Activated naive CD4-positive, alpha-beta T cell treated with anti-CD3 and anti-CD28 coated beads, Interleukin-2, amount 50 U/mL, for 24 hours (primary cell): Measurements from ENCODE around the gene CBX3.

ENCODE experiments used
- H3K27ac Mint-ChIP-seq: one replicate; pipeline ENCODE4 v1.8.0; 2021; ENCODE audit warnings: mild to moderate bottlenecking, mixed read lengths
- H3K27me3 Mint-ChIP-seq: one replicate; pipeline ENCODE4 v1.8.0; 2021; ENCODE audit warnings: mixed read lengths
- H3K36me3 Mint-ChIP-seq: one replicate; pipeline ENCODE4 v1.8.0; 2021; ENCODE audit warnings: mixed read lengths
- H3K4me1 Mint-ChIP-seq: one replicate; pipeline ENCODE4 v1.8.0; 2021; ENCODE audit warnings: mixed read lengths
- H3K4me3 Mint-ChIP-seq: one replicate; pipeline ENCODE4 v1.8.0; 2021; ENCODE audit warnings: mild to moderate bottlenecking, mixed read lengths
- H3K9me3 Mint-ChIP-seq: one replicate; pipeline ENCODE4 v1.8.0; 2021; ENCODE audit warnings: mixed read lengths

The CBX3 gene

DNA sequence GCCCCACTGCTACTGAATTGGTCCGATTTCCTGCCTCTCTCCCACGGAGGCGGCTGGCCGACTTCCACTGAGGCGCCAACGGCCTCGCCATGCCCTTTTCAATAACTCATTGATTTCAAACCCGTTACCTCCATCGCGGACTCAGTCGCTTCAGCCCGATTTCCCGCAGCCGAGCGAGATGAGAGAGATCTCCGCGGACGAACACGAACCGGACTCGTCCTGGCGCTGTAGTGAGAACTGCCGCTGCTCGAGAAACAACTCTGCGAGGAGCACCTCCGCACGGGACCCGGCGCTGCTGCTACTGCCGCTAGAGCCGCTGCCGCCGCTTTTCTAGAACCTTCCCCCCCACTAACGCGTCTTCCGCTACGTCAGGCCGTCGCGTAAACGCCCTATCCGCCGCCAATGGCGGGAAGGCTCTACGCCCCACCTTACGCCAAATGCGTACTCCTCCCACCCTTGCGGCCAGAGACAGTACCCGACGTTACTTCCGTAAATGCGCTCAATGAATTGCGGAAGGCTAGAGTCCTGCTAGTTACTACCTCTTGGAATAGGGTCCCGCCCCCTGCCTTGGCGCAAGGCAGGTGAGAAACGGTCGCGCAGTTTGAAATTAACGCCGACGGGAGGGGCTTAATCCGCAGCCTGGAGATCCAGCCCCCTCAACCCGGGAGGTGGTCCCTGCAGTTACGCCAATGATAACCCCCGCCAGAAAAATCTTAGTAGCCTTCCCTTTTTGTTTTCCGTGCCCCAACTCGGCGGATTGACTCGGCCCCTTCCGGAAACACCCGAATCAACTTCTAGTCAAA is 900 bp upstream of the CBX3 start, which contains the start of gene HNRNPA2B1:
Gene HNRNPA2B1, minus strand, starts transcription at position 303 of the 803 bp plus-strand sequence. Its CDS starts 169 bp downstream, at position 134.
- Mint-ChIP-seq H3K27me3 (no peaks in the 10 kb centered on the region), H3K36me3 (peaks cover 48% of the 10 kb centered on the region), H3K9me3 (no peaks in the 10 kb centered on the region), H3K4me3 (peak within 1 kb of the TSS; percentile 100), H3K4me1 (peaks cover 48% of the 10 kb centered on the region), H3K27ac (peak within 1 kb of the TSS; percentile 100)

DNA sequence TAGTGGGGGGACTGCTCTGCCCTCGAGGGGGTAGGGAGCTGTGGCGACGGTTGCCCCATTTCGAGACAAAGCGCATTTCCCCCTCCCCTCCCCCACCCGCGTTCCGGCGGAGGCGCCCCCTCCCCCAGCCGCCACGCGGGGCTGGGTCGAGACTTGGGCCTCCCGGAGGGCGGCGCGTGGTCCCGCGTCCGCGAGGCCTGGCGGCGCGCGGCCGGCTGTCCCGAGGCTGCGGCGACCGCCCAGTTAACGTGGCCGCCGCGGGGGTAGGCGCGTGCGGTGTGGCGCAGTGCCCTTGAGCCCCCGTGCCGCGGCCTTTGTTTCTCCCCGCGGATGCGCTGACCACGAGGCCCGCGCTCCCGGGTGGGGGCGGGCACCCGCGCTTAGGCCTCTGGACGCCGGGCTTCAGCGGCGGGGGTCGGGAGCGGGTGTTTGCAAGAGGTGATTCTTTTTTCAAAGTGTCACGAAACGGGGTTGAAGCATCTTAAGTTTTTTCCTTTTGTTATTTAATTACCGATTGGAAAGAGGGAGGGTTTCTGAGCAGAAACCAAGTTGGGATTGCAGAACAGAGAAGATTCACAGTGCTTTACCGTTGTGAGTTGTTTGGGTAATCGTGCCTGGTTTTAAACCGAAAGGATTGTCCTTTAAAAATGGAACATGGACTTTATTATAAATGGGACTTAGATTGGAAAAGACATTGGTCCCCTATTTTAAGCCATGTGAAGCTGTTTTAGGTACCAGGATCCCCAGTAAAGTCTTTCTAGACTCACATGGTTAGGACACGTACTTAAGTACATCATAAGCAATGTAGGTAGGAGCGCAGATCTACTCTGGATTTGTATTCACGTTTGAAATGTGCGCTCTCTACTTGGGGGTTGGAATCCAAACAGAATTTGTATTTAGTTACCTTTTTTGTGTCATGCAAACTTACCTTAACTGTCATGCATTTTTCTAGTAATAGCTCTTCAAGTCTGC is 760 bp downstream of the CBX3 start:
- Mint-ChIP-seq H3K36me3 (peaks cover 36% of the 10 kb centered on the region), H3K4me1 (peaks cover 45% of the 10 kb centered on the region), H3K27me3 (no peaks in the 10 kb centered on the region), H3K4me3 (peak overlapping the region; percentile 94), H3K9me3 (no peaks in the 10 kb centered on the region), H3K27ac (peak overlapping the region; percentile 92)

DNA sequence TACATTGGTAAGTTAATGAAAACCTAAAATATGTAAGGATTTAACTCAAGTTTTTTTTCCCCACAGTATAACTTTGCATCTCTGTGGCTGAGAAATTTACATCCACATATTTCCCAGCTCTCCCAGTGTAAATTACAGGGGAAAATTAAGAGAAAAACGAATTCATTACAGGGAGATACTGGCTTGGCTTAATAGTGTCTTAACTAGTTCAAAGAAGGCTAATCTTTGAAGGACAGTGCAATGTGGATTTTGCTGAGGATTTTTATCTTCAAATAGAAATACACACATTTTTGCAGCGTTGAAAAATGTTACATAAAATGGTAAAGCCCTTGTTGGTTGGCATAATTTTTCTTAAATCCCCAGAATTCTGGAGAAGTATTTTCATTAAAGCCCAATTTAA is 1.5 kb downstream of the CBX3 start:
- H3K27me3 Mint-ChIP-seq, result no peaks in the 10 kb centered on the region
- peaks cover 33% of the 10 kb centered on the region for H3K36me3 Mint-ChIP-seq
- H3K27ac Mint-ChIP-seq, result peak overlapping the region; percentile 92
- no peaks in the 10 kb centered on the region for H3K9me3 Mint-ChIP-seq
- H3K4me1 Mint-ChIP-seq, result peaks cover 45% of the 10 kb centered on the region
- H3K4me3 Mint-ChIP-seq, result peak overlapping the region; percentile 94

DNA sequence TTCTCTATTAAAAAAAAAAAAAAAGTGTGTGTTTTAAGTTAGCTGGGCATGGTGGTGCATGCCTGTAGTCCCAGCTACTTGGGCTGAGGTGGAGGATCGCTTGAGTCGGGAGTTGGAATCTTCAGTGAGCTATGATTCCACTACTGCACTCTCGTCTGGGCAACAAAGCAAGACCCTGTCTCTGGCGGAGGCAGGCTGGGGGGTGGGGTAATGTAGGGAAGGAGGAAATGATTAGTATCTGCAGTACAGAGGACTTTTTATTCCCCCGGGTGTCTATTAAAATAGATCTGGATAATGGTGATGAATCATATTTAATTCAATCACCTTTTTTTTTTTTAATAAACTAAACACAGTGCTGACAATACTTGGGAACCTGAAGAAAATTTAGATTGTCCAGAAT is 6.5 kb downstream of the CBX3 start:
- Mint-ChIP-seq H3K27me3 (no peaks in the 10 kb centered on the region), H3K36me3 (peaks cover 23% of the 10 kb centered on the region), H3K27ac (no peak overlapping the region), H3K4me3 (no peak overlapping the region), H3K9me3 (no peaks in the 10 kb centered on the region), H3K4me1 (peaks cover 59% of the 10 kb centered on the region)

DNA sequence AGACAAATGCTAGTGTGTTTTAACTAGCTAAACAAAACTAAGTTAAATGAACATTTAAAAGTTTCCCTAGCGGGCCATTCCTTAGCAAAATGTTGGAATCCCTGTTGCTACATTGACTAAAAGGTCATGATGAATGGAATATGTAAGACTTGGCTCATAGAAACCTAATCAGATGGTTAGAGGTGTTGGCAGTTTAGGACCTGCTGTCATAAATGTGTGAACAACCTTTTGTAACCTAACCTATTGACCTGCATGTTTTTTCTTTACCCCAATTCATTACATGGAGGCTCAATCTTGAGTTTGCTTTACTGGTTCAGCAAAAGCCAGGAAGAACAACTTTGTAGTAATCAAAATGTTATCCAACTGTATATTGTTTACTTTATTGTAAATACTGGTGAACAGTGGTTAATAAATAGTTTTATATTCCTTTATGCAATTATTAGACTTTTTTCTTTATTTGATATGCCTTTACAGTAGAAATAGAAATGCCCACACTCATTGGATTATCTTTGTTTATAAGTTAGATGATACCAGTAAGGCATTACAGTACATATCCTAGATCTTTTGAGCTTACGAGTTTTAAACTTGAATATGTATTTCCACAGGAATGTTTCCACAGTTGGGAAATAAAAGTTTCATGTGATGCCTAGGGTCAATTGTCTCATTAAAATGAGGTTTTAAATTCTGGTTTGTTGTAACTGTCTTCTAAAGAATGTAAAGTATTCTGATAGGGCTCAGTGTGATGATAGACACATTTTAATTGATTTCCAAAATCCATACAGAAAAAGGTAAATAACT is 11.6 kb downstream of the CBX3 start:
- Mint-ChIP-seq H3K36me3 (peaks cover 18% of the 10 kb centered on the region), H3K9me3 (peaks cover 5% of the 10 kb centered on the region), H3K27me3 (no peaks in the 10 kb centered on the region), H3K4me3 (no peak overlapping the region), H3K27ac (no peak overlapping the region), H3K4me1 (peaks cover 22% of the 10 kb centered on the region)

DNA sequence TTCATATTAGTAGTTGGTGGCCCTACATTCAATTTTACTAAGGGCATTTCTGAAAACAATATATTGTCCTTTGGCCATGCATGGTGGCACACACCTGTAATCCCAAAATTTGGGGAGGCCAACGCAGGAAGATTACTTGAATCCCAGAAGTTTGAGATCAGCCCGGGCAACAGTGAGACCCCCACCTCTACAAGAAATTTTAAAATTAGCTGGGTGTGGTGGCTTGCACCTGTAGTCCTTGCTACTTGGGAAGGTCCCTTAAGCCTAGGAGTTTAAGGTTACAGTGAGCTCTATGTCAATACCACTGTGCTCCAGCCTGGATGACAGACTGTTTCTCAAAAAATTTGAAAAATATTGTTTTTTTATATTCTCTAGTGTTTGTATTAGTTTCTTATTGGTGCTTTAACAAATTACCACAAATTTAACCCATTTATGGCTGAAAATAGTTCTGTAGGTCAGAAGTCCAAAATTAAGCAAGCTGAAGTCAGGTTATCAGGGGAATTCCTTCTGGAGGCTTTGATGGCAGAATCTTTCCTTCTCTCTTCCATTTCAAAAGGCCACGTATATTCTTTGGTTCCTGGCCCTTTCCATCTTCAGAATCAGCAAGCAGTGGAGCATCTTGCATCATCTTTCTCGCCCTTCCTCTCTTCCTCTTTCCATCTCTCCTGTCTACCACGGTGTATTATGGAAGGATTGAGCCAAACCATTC is 12.4 kb downstream of the CBX3 start:
- Mint-ChIP-seq H3K36me3 (peaks cover 18% of the 10 kb centered on the region), H3K27ac (peak overlapping the region; percentile 20), H3K9me3 (peaks cover 5% of the 10 kb centered on the region), H3K4me3 (no peak overlapping the region), H3K27me3 (no peaks in the 10 kb centered on the region), H3K4me1 (peaks cover 22% of the 10 kb centered on the region)

DNA sequence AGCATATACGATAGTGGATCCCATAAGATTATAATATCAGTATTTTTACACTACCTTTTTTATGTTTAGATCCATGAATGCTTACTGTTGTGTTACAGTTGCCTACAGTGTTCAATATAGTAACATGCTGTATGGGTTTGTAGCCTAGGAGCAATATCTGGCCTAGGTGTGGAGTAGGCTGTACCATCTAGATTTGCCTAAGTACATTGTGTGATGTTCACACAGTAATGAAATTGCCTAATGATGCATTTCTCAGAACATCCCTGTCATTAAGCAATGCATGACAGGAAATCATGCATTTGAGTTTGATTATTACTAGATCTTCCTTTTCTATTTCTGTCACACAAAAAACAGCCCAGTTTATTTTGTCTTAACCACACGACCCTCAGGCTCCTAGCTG is 14.5 kb downstream of the CBX3 start:
- no peak overlapping the region for H3K27ac Mint-ChIP-seq
- H3K36me3 Mint-ChIP-seq, result peaks cover 9% of the 10 kb centered on the region
- no peaks in the 10 kb centered on the region for H3K27me3 Mint-ChIP-seq
- peaks cover 8% of the 10 kb centered on the region for H3K4me1 Mint-ChIP-seq
- H3K9me3 Mint-ChIP-seq, result peaks cover 5% of the 10 kb centered on the region
- no peak overlapping the region for H3K4me3 Mint-ChIP-seq

DNA sequence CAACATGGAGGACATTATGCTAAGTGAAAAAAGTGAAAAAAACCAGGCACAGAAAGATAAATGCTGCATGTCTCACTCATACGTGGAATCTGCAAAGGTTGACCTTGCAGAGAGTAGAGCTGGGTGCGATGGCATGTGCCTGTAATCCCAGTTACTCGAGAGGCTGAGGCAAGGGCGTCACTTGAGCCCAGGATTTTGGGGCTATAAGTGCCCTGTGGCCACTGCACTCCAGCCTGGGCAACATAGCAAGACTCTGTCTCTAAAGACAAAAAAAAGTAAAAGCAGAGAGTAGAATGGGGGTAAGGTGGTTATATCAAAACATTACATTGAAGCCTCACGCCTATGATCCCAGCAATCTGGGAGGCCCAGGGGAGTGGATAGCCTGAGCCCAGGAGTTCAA is 22.8 kb downstream of the CBX3 start:
- H3K4me3 Mint-ChIP-seq, result no peak overlapping the region
- H3K9me3 Mint-ChIP-seq, result no peaks in the 10 kb centered on the region

DNA sequence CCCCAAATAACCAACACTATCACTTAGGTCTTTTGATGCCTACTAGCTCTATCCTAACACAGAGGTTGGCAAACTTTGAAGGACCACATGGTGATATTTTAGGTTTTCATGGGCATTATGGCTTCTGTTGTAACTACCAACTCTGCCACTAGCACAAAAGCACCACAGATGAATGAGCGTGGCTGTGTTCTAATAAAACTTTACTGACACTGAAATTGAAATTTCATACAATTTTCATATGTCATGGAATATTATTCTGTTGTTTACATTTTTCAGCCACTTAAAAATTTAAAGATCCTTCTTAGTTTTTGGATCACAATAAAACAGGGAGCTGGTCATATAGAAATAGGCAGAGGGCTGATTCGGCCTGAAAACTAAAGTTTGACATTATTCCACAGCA is 26.4 kb downstream of the CBX3 start:
- Mint-ChIP-seq H3K4me3 (no peak overlapping the region), H3K27ac (no peak overlapping the region), H3K4me1 (no peaks in the 10 kb centered on the region), H3K9me3 (no peaks in the 10 kb centered on the region), H3K27me3 (no peaks in the 10 kb centered on the region), H3K36me3 (no peaks in the 10 kb centered on the region)

More for the DNA sequence above, 22.8 kb downstream of the CBX3 start:
- no peaks in the 10 kb centered on the region for H3K4me1 Mint-ChIP-seq
- no peaks in the 10 kb centered on the region for H3K36me3 Mint-ChIP-seq
- no peaks in the 10 kb centered on the region for H3K27me3 Mint-ChIP-seq
- no peak overlapping the region for H3K27ac Mint-ChIP-seq

DNA sequence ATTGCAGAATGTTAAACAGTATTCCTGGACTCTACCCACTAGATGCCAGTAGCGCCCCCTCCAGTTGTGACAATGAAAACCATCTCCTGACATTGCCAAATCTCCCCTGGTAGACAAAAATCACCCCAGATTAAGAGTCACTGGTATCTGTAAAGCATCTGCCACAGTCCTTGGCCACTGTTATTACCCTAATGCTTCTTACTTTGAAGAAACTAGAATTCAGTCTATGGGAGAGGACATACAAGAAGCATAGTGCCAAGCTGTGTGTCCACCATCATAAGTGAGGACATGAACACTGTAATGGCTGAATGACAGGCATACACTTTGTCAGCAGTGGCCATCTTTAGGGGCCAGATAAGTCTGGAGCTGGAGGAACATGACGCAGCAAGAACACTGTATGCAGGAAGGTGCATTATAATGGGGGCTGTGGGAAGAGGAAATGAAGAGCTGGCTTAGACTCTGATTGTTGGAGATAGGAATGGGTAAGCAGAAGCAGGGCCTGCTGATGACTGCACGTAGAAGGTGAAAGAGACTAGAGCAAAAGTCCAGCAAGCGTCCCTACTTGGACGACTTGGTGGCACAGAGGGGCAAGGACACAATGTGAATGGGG is 32.5 kb downstream of the CBX3 start:
- Mint-ChIP-seq H3K36me3 (no peaks in the 10 kb centered on the region), H3K4me3 (no peak overlapping the region), H3K27ac (no peak overlapping the region), H3K9me3 (no peaks in the 10 kb centered on the region), H3K4me1 (no peaks in the 10 kb centered on the region), H3K27me3 (no peaks in the 10 kb centered on the region)

DNA sequence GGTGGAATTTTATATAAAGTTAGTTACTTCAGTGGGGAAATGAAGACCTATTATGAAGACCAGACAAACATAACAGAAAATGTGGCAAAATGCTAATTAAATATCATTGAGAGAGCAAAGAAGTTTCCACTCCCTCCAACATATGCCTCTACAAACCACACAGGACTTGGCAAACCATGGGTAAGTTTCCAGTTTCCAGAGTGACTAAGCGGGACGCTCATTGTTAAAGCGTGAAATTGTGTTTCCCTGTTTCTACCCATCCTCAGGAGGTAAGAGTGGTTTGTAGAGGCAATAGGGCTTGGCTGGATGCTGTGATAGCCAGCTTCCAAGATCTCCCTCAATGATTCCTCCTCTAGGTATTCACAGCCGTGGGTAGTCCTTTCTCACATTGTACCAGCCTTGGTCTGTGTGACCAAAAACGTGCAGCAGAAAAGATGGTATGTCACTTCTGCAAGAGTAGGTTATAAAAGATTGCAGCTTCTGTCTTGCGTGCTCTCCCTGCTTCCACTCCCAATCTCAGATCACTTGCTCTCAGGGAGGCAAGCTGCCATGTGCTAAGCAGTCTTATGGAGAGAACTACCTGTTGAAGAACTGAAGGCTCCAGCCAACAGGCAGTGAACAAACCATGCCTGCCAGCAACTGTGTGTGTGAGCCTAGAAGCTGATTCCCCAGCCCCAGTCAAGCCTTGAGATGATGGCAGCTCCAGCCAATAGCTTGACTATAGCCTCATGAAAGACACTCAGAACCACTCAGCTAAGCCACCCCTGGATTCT is 35.7 kb downstream of the CBX3 start:
- no peaks in the 10 kb centered on the region for H3K4me1 Mint-ChIP-seq
- no peaks in the 10 kb centered on the region for H3K27me3 Mint-ChIP-seq
- H3K36me3 Mint-ChIP-seq, result no peaks in the 10 kb centered on the region
- H3K27ac Mint-ChIP-seq, result no peak overlapping the region
- H3K4me3 Mint-ChIP-seq, result no peak overlapping the region
- H3K9me3 Mint-ChIP-seq, result no peaks in the 10 kb centered on the region

DNA sequence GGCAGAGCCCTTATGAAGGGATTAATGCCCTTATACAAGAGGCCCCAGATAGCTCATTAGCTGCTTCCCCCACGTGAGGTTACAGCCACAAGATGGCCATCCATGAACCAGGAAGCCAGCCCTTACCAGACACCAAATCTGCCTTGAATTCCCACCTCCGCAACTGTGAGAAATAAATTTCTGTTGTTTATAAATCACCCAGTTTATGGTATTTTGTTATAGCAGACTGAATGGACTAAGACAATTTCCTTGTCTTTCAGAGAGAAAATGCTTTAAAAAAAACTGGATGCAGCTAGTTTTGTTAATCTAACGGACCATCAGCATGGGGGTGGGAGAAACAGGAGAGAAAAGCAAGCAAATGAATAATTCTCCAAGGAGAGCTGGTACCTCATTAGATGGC is 36.5 kb downstream of the CBX3 start:
- Mint-ChIP-seq H3K27ac (no peak overlapping the region), H3K9me3 (no peaks in the 10 kb centered on the region), H3K36me3 (no peaks in the 10 kb centered on the region), H3K4me3 (no peak overlapping the region), H3K27me3 (no peaks in the 10 kb centered on the region), H3K4me1 (no peaks in the 10 kb centered on the region)

DNA sequence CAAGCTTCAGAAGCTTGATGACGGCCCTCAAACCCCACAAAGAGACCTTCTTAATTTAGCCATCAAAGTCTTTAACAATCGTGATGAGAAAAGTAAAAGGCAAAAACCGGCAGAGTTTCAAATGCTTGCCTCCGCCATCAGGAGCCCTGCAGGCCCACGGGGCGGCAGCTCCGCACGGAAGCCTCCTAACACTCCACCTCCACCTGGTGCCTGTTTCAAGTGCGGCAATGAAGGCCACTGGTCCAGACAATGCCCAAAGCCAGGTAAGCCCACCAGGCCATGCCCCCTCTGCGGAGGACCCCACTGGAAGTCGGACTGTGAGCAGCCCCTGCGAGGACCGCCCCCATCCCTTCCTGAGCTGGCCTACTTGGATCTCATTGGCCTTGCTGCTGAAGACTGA is 43.6 kb downstream of the CBX3 start:
- no peaks in the 10 kb centered on the region for H3K36me3 Mint-ChIP-seq
- no peaks in the 10 kb centered on the region for H3K9me3 Mint-ChIP-seq
- no peak overlapping the region for H3K4me3 Mint-ChIP-seq
- H3K4me1 Mint-ChIP-seq, result peaks cover 2% of the 10 kb centered on the region
- H3K27ac Mint-ChIP-seq, result no peak overlapping the region
- H3K27me3 Mint-ChIP-seq, result no peaks in the 10 kb centered on the region

DNA sequence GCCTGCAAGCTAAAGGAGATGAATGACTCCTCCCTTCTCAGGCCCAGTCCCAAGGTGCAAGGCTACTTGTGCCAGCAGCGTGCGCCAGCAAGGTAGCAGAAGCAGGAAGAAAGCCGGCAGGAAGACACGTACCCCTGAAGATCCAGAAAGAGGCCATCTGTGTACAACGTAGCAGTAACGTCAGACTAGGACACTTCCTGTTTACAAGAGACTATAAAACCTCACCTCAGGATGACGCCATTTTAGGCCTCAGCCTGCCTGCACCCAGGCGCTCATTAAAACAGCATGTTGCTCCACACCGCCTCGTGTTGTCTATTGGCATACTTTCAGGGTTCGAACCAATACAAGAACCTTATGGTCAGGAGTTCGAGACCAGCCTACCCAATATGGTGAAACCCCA is 48.7 kb downstream of the CBX3 start:
- peaks cover 3% of the 10 kb centered on the region for H3K4me1 Mint-ChIP-seq
- no peak overlapping the region for H3K27ac Mint-ChIP-seq
- no peak overlapping the region for H3K4me3 Mint-ChIP-seq
- no peaks in the 10 kb centered on the region for H3K9me3 Mint-ChIP-seq
- H3K36me3 Mint-ChIP-seq, result no peaks in the 10 kb centered on the region
- no peaks in the 10 kb centered on the region for H3K27me3 Mint-ChIP-seq
